H1 (cell line): ENCODE measurements around the gene TEX26. TPM values are rescaled to one million over a fixed set of nuclear protein-coding genes. Genes with fewer than 3 reads are reported as not detected.

Source experiments
- CTCF ChIA-PET: fragments of 300-600 bp; sonication (Branson Sonifier 250); formaldehyde crosslinking; loops from one replicate; lab custom pipeline; 2021; ENCODE audit not compliant: partially characterized antibody; lab: Charles Lee
- POLR2A ChIA-PET: fragments of 300-600 bp; sonication (Branson Sonifier 250); formaldehyde crosslinking; loops from one replicate; lab custom pipeline; 2021; ENCODE audit warnings: inconsistent platforms; ENCODE audit not compliant: partially characterized antibody; lab: Charles Lee
- DNase-seq, 2 experiments: peaks; one replicate each; pipeline versions ENCODE4 v3.0.0 to v3.0.0-alpha.2; 2010 to 2022; ENCODE audit warnings: low spot score in 2 of 2, low read depth in 1 of 2, mixed read lengths in 1 of 2
- FAIRE-seq: peaks from 2 replicates; lab custom pipeline; 2011; peaks lifted over from hg19 to GRCh38; lab: Jason Lieb, UNC
- H2AFZ ChIP-seq: 2 replicates; pipeline ENCODE4 v1.8.1; 2012; ENCODE audit warnings: low read length, inconsistent platforms
- H2AK5ac ChIP-seq: 2 replicates; pipeline ENCODE4 v1.6.1; 2013; ENCODE audit warnings: low read depth, low read length
- H2BK120ac ChIP-seq: replicated peaks from 2 replicates; pipeline ENCODE3; 2013; ENCODE audit warnings: low read depth, low read length, inconsistent platforms
- H2BK12ac ChIP-seq: 2 replicates; pipeline ENCODE4 v1.6.1; 2013; ENCODE audit warnings: low read depth, low read length
- H2BK15ac ChIP-seq: 2 replicates; pipeline ENCODE4 v1.6.1; 2013; ENCODE audit warnings: low read length
- H2BK20ac ChIP-seq: 2 replicates; pipeline ENCODE4 v1.6.1; 2013; ENCODE audit warnings: low read length
- H2BK5ac ChIP-seq: 2 replicates; pipeline ENCODE4 v1.6.1; 2013; ENCODE audit warnings: low read depth, low read length
- H3K14ac ChIP-seq: 2 replicates; pipeline ENCODE4 v1.6.1; 2013; ENCODE audit warnings: inconsistent platforms; ENCODE audit not compliant: insufficient read length
- H3K18ac ChIP-seq: 2 replicates; pipeline ENCODE4 v1.6.1; 2013; ENCODE audit warnings: low read length; ENCODE audit errors: extremely low read depth
- H3K23ac ChIP-seq: 2 replicates; pipeline ENCODE4 v1.6.1; 2013; ENCODE audit warnings: inconsistent platforms; ENCODE audit not compliant: insufficient read length
- H3K23me2 ChIP-seq: 2 replicates; pipeline ENCODE4 v1.6.1; 2013; ENCODE audit warnings: low read depth, low read length
- H3K27ac ChIP-seq: 2 replicates; pipeline ENCODE4 v1.6.1; 2011; ENCODE audit warnings: low read depth, low read length, inconsistent platforms
- H3K27me3 ChIP-seq, 4 experiments: replicated peaks in 1 of 4; 1 replicate in 1 of 4; 2 replicates in 3 of 4; pipeline versions ENCODE4 v1.6.1 to v1.8.1; 2011 to 2013; ENCODE audit warnings: low read length in 3 of 4, mild to moderate bottlenecking in 3 of 4, inconsistent platforms in 2 of 4, mixed read lengths in 2 of 4, moderate library complexity in 1 of 4; ENCODE audit not compliant: control insufficient read depth in 3 of 4, insufficient read depth in 3 of 4; ENCODE audit errors: extremely low read depth in 1 of 4
- H3K36me3 ChIP-seq, 4 experiments: 2 replicates each; pipeline versions ENCODE4 v1.6.1 to v1.8.1; 2011 to 2013; ENCODE audit warnings: mild to moderate bottlenecking in 4 of 4, low read length in 3 of 4, moderate library complexity in 2 of 4, control low read depth in 1 of 4, inconsistent platforms in 1 of 4; ENCODE audit not compliant: insufficient read depth in 4 of 4, control insufficient read depth in 2 of 4
- H3K4ac ChIP-seq: replicated peaks from 2 replicates; pipeline ENCODE3; 2013; ENCODE audit warnings: low read length, low read depth, mixed read lengths, inconsistent platforms; ENCODE audit not compliant: insufficient read length
- H3K4me1 ChIP-seq, 4 experiments: replicated peaks in 1 of 4; 1 replicate in 1 of 4; 2 replicates in 3 of 4; pipeline versions ENCODE4 v1.6.1 to v1.8.1; 2011 to 2013; ENCODE audit warnings: low read length in 3 of 4, inconsistent platforms in 2 of 4, mixed read lengths in 1 of 4; ENCODE audit not compliant: insufficient read depth in 4 of 4, control insufficient read depth in 3 of 4
- H3K4me2 ChIP-seq, 2 experiments: 2 replicates each; pipeline versions ENCODE4 v1.6.1 to v1.8.1; 2011 to 2013; ENCODE audit warnings: low read depth in 2 of 2, low read length in 2 of 2, control low read depth in 1 of 2, inconsistent platforms in 1 of 2, mild to moderate bottlenecking in 1 of 2; ENCODE audit not compliant: insufficient read depth in 1 of 2
- H3K4me3 ChIP-seq, 4 experiments: fragments of 200-600, 300-600 bp in 1 of 4; sonication (generic), shearing (Covaris generic), sonication (Bioruptor Twin) in 1 of 4; 2 replicates each; pipeline versions ENCODE4 v1.5.1 to v1.8.1; 2011 to 2016; ENCODE audit warnings: low read length in 4 of 4, low read depth in 3 of 4, control low read depth in 2 of 4, inconsistent platforms in 2 of 4, mild to moderate bottlenecking in 2 of 4, mixed read lengths in 1 of 4, moderate library complexity in 1 of 4; ENCODE audit not compliant: insufficient read depth in 2 of 4; ENCODE audit errors: extremely low read depth in 1 of 4
- H3K56ac ChIP-seq: replicated peaks from 2 replicates; pipeline ENCODE3; 2013; ENCODE audit warnings: low read depth, mild to moderate bottlenecking, mixed read lengths, low read length, inconsistent platforms; ENCODE audit not compliant: insufficient read length
- H3K79me1 ChIP-seq: 2 replicates; pipeline ENCODE4 v1.6.1; 2013; ENCODE audit warnings: low read depth, low read length, control low read depth
- H3K79me2 ChIP-seq, 2 experiments: 2 replicates each; pipeline versions ENCODE4 v1.6.1 to v1.8.1; 2012 to 2013; ENCODE audit warnings: low read length in 2 of 2, mild to moderate bottlenecking in 2 of 2, inconsistent platforms in 1 of 2; ENCODE audit not compliant: insufficient read depth in 2 of 2, control insufficient read depth in 1 of 2
- H3K9ac ChIP-seq, 4 experiments: replicated peaks in 1 of 4; 1 replicate in 1 of 4; 2 replicates in 3 of 4; pipeline versions ENCODE4 v1.6.1 to v1.8.1; 2011 to 2013; ENCODE audit warnings: low read depth in 3 of 4, low read length in 3 of 4, control low read depth in 2 of 4, mild to moderate bottlenecking in 2 of 4, moderate library complexity in 2 of 4, inconsistent platforms in 1 of 4; ENCODE audit errors: extremely low read depth in 1 of 4
- H3K9me3 ChIP-seq, 2 experiments: 2 replicates each; pipeline versions ENCODE4 v1.6.1 to v1.8.1; 2012 to 2013; ENCODE audit warnings: mild to moderate bottlenecking in 2 of 2, moderate library complexity in 2 of 2, control low read depth in 1 of 2, inconsistent platforms in 1 of 2, low read depth in 1 of 2, low read length in 1 of 2, mixed read lengths in 1 of 2; ENCODE audit not compliant: insufficient read depth in 2 of 2
- H4K20me1 ChIP-seq, 2 experiments: replicated peaks in 1 of 2; 2 replicates each; pipeline versions ENCODE3 to v1.8.1; 2011 to 2013; ENCODE audit warnings: inconsistent platforms in 2 of 2, low read length in 2 of 2, mild to moderate bottlenecking in 1 of 2; ENCODE audit not compliant: insufficient read depth in 2 of 2, control insufficient read depth in 1 of 2
- H4K5ac ChIP-seq: 2 replicates; pipeline ENCODE4 v1.6.1; 2013; ENCODE audit warnings: low read length, low read depth, mixed read lengths, inconsistent platforms; ENCODE audit not compliant: insufficient read length
- H4K8ac ChIP-seq: 2 replicates; pipeline ENCODE4 v1.8.0; 2013; ENCODE audit warnings: mild to moderate bottlenecking, moderate library complexity, low read length, inconsistent platforms; ENCODE audit not compliant: insufficient read depth; ENCODE audit errors: extremely low read depth
- H4K91ac ChIP-seq: replicated peaks from 2 replicates; pipeline ENCODE3; 2013; ENCODE audit warnings: low read length, mixed read lengths, inconsistent platforms; ENCODE audit not compliant: insufficient read length
- BRCA1 ChIP-seq: IDR thresholded peaks from 2 replicates; pipeline ENCODE4 v1.6.1; 2012; ENCODE audit warnings: low read depth, low read length, improper control_type of control experiment
- CHD2 ChIP-seq: IDR thresholded peaks from 2 replicates; pipeline ENCODE4 v1.6.1; 2012; ENCODE audit warnings: low read length, improper control_type of control experiment
- CREB1 ChIP-seq: IDR thresholded peaks from 2 replicates; pipeline ENCODE4 v1.6.1; 2012; ENCODE audit warnings: inconsistent platforms
- EZH2 ChIP-seq: fragments of 200-600 bp; sonication (generic); IDR thresholded peaks from 2 replicates; pipeline ENCODE4 v1.7.1; 2012; ENCODE audit warnings: low read depth, mild to moderate bottlenecking, moderate library complexity, low read length, inconsistent platforms; ENCODE audit not compliant: severe bottlenecking
- GABPA ChIP-seq: IDR thresholded peaks from 2 replicates; pipeline ENCODE4 v1.6.1; 2011; ENCODE audit warnings: mild to moderate bottlenecking, low read length, moderate library complexity, borderline replicate concordance; ENCODE audit not compliant: insufficient read depth
- KDM1A ChIP-seq: fragments of 200-600, 300-600 bp; sonication (generic); IDR thresholded peaks from 2 replicates; pipeline ENCODE4 v1.7.1; 2016; ENCODE audit warnings: mild to moderate bottlenecking, low read length, borderline replicate concordance
- NRF1 ChIP-seq: IDR thresholded peaks from 2 replicates; pipeline ENCODE4 v1.6.1; 2011; ENCODE audit warnings: mild to moderate bottlenecking, low read depth, low read length, improper control_type of control experiment
- RNF2 ChIP-seq: fragments of 200-900, 300-1000 bp; sonication (generic); IDR thresholded peaks from 2 replicates; pipeline ENCODE4 v1.7.1; 2016; ENCODE audit warnings: borderline replicate concordance, low read depth, mild to moderate bottlenecking, antibody characterized with exemption, low read length; ENCODE audit not compliant: poor library complexity, severe bottlenecking; ENCODE audit errors: missing control alignments
- SIN3A ChIP-seq, 2 experiments: IDR thresholded peaks in 1 of 2; conservative IDR thresholded peaks in 1 of 2; 2 replicates each; pipeline ENCODE4 v1.6.1; 2011 to 2012; ENCODE audit warnings: low read length in 2 of 2, improper control_type of control experiment in 1 of 2, low read depth in 1 of 2, mild to moderate bottlenecking in 1 of 2
- TAF7 ChIP-seq: optimal IDR thresholded peaks from 2 replicates; pipeline ENCODE3; 2011; ENCODE audit warnings: low read depth, mild to moderate bottlenecking, inconsistent platforms, low read length, moderate library complexity, borderline replicate concordance
- WGBS, 2 experiments: shearing (Covaris generic) in 1 of 2; methylation state at CpG; one replicate each; pipeline versions ENCODE4 v1.1.6 to v1.1.7; 2013 to 2015; ENCODE audit warnings: low lambda C conversion rate in 2 of 2, mixed read lengths in 2 of 2, inconsistent platforms in 1 of 2, low coverage in 1 of 2, missing lambda C conversion rate in 1 of 2; ENCODE audit not compliant: insufficient replicate concordance in 2 of 2, insufficient coverage in 1 of 2, insufficient read length in 1 of 2; ENCODE audit errors: extremely low coverage in 1 of 2, missing lambda C conversion rate in 1 of 2; 5-methylcytosine and 5-hydroxymethylcytosine counted together
- polyA plus RNA-seq, 7 experiments: library from polyadenylated mRNA; depleted of rRNA in 3 of 7; stranded (reverse) in 5 of 7; unstranded in 2 of 7; fragments of >200 nt in 5 of 7; fragments of 200-250 nt in 2 of 7; gene quantifications; 1 replicate in 5 of 7; 2 replicates in 1 of 7; 4 replicates in 1 of 7; pipeline versions ENCODE4 v1.2.1 to v1.2.3, GENCODE V29; 2011 to 2013; ENCODE audit warnings: missing spikeins in 2 of 7, mixed read lengths in 2 of 7
- total RNA-seq: library from RNA; stranded (reverse); fragmentation: NEBNext Ultra II Directional; extraction: Animal tissue kit (Norgen Biotek cat#: 25700); gene quantifications from 2 replicates; pipeline ENCODE4 v1.2.1, GENCODE V29; 2021

The TEX26 gene
- total and polyA plus RNA-seq, 2 of the 8 experiments (the other 6 are each of a cell fraction or from before 2014, with no cell fraction given), result not detected

DNA sequence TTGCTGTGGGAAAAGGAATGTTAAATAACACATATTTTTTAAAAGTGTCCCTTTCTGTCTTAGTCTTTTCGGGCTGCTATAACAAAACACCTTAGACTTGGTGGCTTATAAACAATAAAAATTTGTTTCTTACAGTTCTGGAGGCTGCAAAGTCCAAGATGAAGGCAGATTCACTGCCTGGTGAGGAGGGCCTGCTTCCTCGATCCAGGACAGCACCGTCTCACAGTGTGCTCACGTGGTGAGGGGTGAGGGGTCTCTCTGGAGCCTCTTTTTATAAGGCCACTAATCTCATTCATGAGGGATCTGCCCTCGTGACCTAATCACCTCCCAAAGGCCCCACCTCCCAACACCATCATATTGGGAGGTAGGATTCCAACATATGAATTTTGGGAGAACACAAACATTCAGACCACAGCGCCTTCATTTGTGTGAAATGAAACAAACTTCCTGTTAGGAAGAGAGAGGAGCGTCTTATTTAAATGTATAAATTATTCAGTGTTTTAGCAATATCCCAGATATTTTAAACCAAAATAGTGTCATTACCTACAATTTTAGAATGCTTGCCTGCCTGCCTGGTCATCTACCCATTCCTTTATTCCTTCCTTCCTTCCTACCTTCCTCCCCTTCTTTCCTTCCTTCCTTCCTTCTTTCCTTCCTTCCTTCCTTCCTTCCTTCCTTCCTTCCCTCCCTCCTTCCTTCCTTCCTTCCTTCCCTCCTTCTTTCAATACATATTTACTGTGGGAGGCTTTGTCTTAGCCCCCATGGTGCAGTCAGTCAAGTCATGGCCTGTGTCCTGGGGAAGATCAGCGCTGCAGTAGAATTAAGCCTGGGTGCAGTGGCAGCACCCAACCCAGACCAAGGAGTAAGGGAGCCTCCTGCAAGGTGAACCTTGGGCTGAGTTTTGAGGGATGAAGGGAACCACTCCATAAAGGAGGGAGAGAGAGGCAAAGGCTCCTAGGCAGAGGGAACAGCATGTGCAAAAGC is 84.2 kb downstream of the TEX26 start:
- Histone ChIP-seq H2BK15ac (no peak overlapping the region), H3K4me2 (no peak overlapping the region), H3K9ac (no peak overlapping the region), H4K20me1 (no peaks in the 10 kb centered on the region), H2BK120ac (no peak overlapping the region), H3K9me3 (no peaks in the 10 kb centered on the region), H3K18ac (no peak overlapping the region), H3K4ac (no peak overlapping the region), H2BK20ac (no peak overlapping the region), H2BK5ac (no peak overlapping the region), H3K4me1 (peaks cover 0 to 7% (median 5%) of the 10 kb centered on the region in 4 experiments; a peak in 5 of 7 replicates), H2AFZ (no peak overlapping the region), H3K23me2 (no peaks in the 10 kb centered on the region), H3K79me2 (no peaks in the 10 kb centered on the region), H4K91ac (no peak overlapping the region), H3K27ac (no peak overlapping the region), H3K79me1 (no peaks in the 10 kb centered on the region), H3K4me3 (no peak overlapping the region), H2AK5ac (no peak overlapping the region), H3K56ac (no peak overlapping the region), H3K27me3 (no peaks in the 10 kb centered on the region), H2BK12ac (no peak overlapping the region), H3K36me3 (no peaks in the 10 kb centered on the region), H4K5ac (no peak overlapping the region), H3K14ac (no peak overlapping the region), H3K23ac (no peak overlapping the region), H4K8ac (no peak overlapping the region)
- TF ChIP-seq CHD2 (no peak), GABPA (no peak), SIN3A (conservative IDR thresholded peaks at IDR 0.05 in 1 of 2, IDR thresholded peaks at IDR 0.05 in 1 of 2; ENCODE audit: low read depth in 1 of 2, low read length in 2 of 2) (no peak), KDM1A (no peak), EZH2 (no peak), TAF7 (no peak), BRCA1 (no peak), CREB1 (no peak), NRF1 (no peak), RNF2 (no peak)
- no peak for DNase-seq
- no peak for FAIRE-seq
- ChIA-PET POLR2A (no interaction called here), CTCF (interaction anchor here (1.6 to 2.6 kb wide), 2 partner anchors 14 to 37 kb away, joined by 3 to 11 read pairs; no protein-coding TSS in a partner anchor)
- WGBS, 2 experiments, result 76% methylated on average over 8 of the region's 8 CpGs; no CpG with 5 or more reads in 1 of the 2 experiments
